Measurements from ENCODE around the gene B4GALT6. TPM values are rescaled to one million over a fixed set of nuclear protein-coding genes. Genes with fewer than 3 reads are reported as not detected.
A peak's percentile ranks its signal among the peaks of the same experiment; 100 is the strongest.

Gene B4GALT6
- total RNA-seq, 1 experiment from 2014 or later = 22.0 TPM

DNA sequence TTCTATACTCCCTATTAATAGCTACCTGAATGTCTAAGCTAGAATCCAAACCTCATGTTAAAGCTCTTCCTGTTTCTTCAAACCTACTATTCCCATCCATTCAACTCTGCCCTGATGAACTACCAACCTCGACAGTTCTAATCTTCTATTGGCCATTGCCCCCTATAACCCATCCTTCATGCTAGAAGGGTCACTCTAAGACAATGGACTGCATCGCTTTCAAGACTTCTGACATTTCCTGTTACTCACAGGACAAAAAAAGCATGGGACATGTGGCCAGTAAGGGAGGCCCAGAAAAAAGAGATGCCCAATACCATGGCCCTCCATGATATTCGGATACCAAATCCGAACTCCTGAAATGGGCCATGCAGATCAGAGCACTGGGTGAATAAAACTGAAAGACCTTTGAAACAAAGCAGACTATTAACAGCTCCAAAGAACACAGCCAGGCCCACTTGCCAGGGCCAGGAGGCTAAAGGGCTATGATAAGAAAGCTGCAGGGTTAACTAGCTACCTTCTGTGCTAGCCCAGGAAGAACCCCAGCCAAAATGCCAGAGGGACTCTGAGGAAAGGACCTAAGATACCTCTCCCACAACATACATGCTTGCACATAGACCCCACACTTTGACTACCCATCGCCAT, 4.5 kb downstream of the B4GALT6 start:
- BruUV-seq (replicated peaks) = no TSS peak
- Mint-ChIP-seq H3K4me3 (ENCODE audit: low read depth, unreplicated experiment) (no peak overlapping the region), H3K9me3 (ENCODE audit: low read depth, unreplicated experiment) (no peaks in the 10 kb centered on the region), H3K27me3 (ENCODE audit: unreplicated experiment) (no peaks in the 10 kb centered on the region), H3K36me3 (ENCODE audit: insufficient read depth, unreplicated experiment) (peaks cover 17% of the 10 kb centered on the region), H3K27ac (ENCODE audit: unreplicated experiment) (peak overlapping the region; percentile 11), H3K4me1 (ENCODE audit: low read depth, unreplicated experiment) (peaks cover 49% of the 10 kb centered on the region)
- intact Hi-C loops (cut with micrococcal nuclease; ENCODE audit: unreplicated experiment) = loop anchor here (1.0 kb wide), 1 partner anchor 42 kb away; no protein-coding TSS in a partner anchor
- no peak for DNase-seq
- TF ChIP-seq, protein P1, sequence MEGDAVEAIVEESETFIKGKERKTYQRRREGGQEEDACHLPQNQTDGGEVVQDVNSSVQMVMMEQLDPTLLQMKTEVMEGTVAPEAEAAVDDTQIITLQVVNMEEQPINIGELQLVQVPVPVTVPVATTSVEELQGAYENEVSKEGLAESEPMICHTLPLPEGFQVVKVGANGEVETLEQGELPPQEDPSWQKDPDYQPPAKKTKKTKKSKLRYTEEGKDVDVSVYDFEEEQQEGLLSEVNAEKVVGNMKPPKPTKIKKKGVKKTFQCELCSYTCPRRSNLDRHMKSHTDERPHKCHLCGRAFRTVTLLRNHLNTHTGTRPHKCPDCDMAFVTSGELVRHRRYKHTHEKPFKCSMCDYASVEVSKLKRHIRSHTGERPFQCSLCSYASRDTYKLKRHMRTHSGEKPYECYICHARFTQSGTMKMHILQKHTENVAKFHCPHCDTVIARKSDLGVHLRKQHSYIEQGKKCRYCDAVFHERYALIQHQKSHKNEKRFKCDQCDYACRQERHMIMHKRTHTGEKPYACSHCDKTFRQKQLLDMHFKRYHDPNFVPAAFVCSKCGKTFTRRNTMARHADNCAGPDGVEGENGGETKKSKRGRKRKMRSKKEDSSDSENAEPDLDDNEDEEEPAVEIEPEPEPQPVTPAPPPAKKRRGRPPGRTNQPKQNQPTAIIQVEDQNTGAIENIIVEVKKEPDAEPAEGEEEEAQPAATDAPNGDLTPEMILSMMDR (IDR thresholded peaks at IDR 0.05; ENCODE audit: unreplicated experiment) = no peak
- CTCF ChIA-PET = interaction anchor here (1.0 kb wide), 1 partner anchor 13 kb away, joined by 3 read pairs; no protein-coding TSS in a partner anchor

DNA sequence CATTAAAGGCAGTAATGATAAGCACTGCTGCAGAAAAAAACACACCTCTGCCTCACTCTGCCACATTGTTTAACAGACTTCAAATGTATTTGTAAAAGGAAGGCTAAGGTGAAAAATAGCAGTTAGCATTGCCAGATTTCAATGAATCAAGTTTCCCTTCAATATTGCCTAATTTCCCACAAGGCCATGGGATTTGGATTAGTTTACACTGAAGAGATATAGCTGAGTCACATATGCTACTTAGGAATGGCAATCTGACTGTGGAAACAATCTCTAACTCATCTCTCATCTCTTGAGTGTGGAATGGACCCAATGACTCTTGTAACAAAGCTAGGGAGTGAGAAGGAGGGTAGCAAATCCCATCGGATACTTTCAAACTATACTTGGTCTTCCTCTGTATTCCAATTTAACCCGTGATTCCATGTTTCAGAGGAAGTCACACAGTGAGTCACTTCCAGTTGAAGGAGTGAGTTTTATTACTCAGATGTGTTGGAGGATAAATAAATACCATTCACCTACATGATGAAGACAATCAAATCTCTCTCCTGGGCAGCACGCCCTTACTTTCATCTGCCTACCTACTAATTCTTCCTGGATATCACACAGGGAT, 5.1 kb downstream of the B4GALT6 start:
- H3K4me1 Mint-ChIP-seq (ENCODE audit: low read depth, unreplicated experiment) = peaks cover 47% of the 10 kb centered on the region
- no peaks in the 10 kb centered on the region for H3K27me3 Mint-ChIP-seq (ENCODE audit: unreplicated experiment)
- TF ChIP-seq, protein P1 (IDR thresholded peaks at IDR 0.05; ENCODE audit: unreplicated experiment) = no peak
- no peak overlapping the region for H3K4me3 Mint-ChIP-seq (ENCODE audit: low read depth, unreplicated experiment)
- BruUV-seq (replicated peaks) = no TSS peak
- no peak for DNase-seq
- intact Hi-C loops (cut with micrococcal nuclease; ENCODE audit: unreplicated experiment) = no loop called here
- peaks cover 10% of the 10 kb centered on the region for H3K36me3 Mint-ChIP-seq (ENCODE audit: insufficient read depth, unreplicated experiment)
- H3K27ac Mint-ChIP-seq (ENCODE audit: unreplicated experiment) = peak overlapping the region; percentile 11
- CTCF ChIA-PET = interaction anchor here (1.0 kb wide), 1 partner anchor 12 kb away, joined by 3 read pairs; no protein-coding TSS in a partner anchor
- H3K9me3 Mint-ChIP-seq (ENCODE audit: low read depth, unreplicated experiment) = no peaks in the 10 kb centered on the region

DNA sequence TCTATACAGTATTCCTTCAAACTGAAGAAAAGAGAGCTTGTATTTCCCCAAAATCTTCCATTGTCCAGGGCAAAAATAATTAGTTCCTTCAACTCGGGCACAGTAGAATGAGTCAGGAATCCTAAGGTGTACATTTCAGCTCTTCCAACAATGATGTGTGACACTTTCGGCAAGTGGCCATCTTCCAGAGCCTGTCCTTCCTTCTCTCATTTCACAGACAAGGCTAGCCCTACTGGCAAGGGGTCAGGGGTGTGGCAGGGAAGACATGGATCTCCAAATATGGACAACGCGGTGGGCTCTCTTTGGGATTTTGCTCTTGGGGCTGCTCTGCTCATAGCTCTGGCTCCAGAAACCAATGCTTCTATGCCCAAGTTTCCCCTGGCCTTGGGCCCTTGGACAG, 6.0 kb downstream of the B4GALT6 start:
- no peak for DNase-seq
- intact Hi-C loops (cut with micrococcal nuclease; ENCODE audit: unreplicated experiment) = no loop called here
- H3K4me3 Mint-ChIP-seq (ENCODE audit: low read depth, unreplicated experiment) = no peak overlapping the region
- no peak overlapping the region for H3K27ac Mint-ChIP-seq (ENCODE audit: unreplicated experiment)
- TF ChIP-seq, protein P1 (IDR thresholded peaks at IDR 0.05; ENCODE audit: unreplicated experiment) = no peak
- peaks cover 39% of the 10 kb centered on the region for H3K4me1 Mint-ChIP-seq (ENCODE audit: low read depth, unreplicated experiment)
- peaks cover 2% of the 10 kb centered on the region for H3K36me3 Mint-ChIP-seq (ENCODE audit: insufficient read depth, unreplicated experiment)
- BruUV-seq (replicated peaks) = no TSS peak
- H3K27me3 Mint-ChIP-seq (ENCODE audit: unreplicated experiment) = no peaks in the 10 kb centered on the region
- no peaks in the 10 kb centered on the region for H3K9me3 Mint-ChIP-seq (ENCODE audit: low read depth, unreplicated experiment)
- CTCF ChIA-PET = no interaction called here

DNA sequence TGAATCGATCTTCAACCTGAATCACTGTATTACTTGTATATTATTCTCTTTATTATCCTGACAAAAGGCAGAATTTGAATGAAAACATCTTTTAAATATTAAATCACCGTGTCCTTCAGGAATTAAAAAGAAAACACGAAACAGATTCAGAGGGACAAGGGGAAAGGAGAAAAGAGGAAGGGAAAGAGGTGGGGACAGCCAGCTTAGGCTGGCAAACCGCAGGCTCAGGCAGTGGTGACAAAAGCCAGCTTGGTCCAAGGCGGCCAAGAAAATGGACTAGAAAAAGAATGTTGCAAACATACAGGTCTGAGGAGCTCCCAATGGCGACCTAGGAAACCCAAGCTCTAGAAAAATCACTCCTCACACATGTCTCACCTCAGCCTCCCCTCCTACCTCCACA, 6.8 kb downstream of the B4GALT6 start:
- Mint-ChIP-seq H3K27ac (ENCODE audit: unreplicated experiment) (no peak overlapping the region), H3K4me1 (ENCODE audit: low read depth, unreplicated experiment) (peaks cover 34% of the 10 kb centered on the region), H3K9me3 (ENCODE audit: low read depth, unreplicated experiment) (no peaks in the 10 kb centered on the region), H3K36me3 (ENCODE audit: insufficient read depth, unreplicated experiment) (no peaks in the 10 kb centered on the region), H3K27me3 (ENCODE audit: unreplicated experiment) (no peaks in the 10 kb centered on the region), H3K4me3 (ENCODE audit: low read depth, unreplicated experiment) (no peak overlapping the region)
- CTCF ChIA-PET = no interaction called here
- intact Hi-C loops (cut with micrococcal nuclease; ENCODE audit: unreplicated experiment) = no loop called here
- no TSS peak for BruUV-seq (replicated peaks)
- TF ChIP-seq, protein P1 (IDR thresholded peaks at IDR 0.05; ENCODE audit: unreplicated experiment) = no peak
- DNase-seq = no peak
